Heart right ventricle (tissue), 16 donors: ENCODE data around the gene IQGAP1. TPM values are rescaled to one million over a fixed set of nuclear protein-coding genes. Genes with fewer than 3 reads are reported as not detected.

Experiments
- ATAC-seq, 8 donors: fragments of 200-7000 bp; cut with Tn5 transposase; one replicate each; pipeline ENCODE4 v1.9.1; 2020; ENCODE audit warnings: mild to moderate bottlenecking in 8 of 8, moderate library complexity in 8 of 8, moderate number of reproducible peaks in 1 of 8
- DNase-seq, 2 donors: peaks; one replicate each; pipeline ENCODE4 v3.0.0-alpha.2; 2020
- H3K27ac ChIP-seq, 10 donors: fragments of 200-600 bp; sonication (generic) in 2 of 10; one replicate each; pipeline versions ENCODE4 v1.5.0 to v1.8.0; 2020 to 2022; ENCODE audit warnings: mild to moderate bottlenecking in 3 of 10
- H3K27me3 ChIP-seq, 7 donors: fragments of 200-600 bp; one replicate each; pipeline ENCODE4 v1.8.0; 2021 to 2022; ENCODE audit warnings: mild to moderate bottlenecking in 2 of 7
- H3K36me3 ChIP-seq, 9 donors: fragments of 200-600 bp; sonication (generic) in 1 of 9; one replicate each; pipeline versions ENCODE4 v1.5.0 to v1.8.0; 2020 to 2022; ENCODE audit warnings: mild to moderate bottlenecking in 2 of 9
- H3K4me1 ChIP-seq, 9 donors: fragments of 200-600 bp; sonication (generic) in 1 of 9; one replicate each; pipeline versions ENCODE4 v1.5.0 to v1.8.0; 2020 to 2022; ENCODE audit warnings: mild to moderate bottlenecking in 4 of 9
- H3K4me3 ChIP-seq, 10 donors: fragments of 200-600 bp; sonication (generic) in 2 of 10; one replicate each; pipeline versions ENCODE4 v1.5.0 to v1.8.0; 2020 to 2022; ENCODE audit warnings: mild to moderate bottlenecking in 7 of 10, moderate library complexity in 2 of 10
- H3K9me3 ChIP-seq, 11 donors: fragments of 200-600 bp in 10 of 11; sonication (generic) in 2 of 11; one replicate each; pipeline versions ENCODE4 v1.5.0 to v1.8.0; 2013 to 2022; ENCODE audit warnings: mild to moderate bottlenecking in 2 of 11, control low read depth in 1 of 11, moderate library complexity in 1 of 11
- WGBS, 2 donors: extraction: QIAGEN DNeasy Blood & Tissue Kit; methylation state at CpG; one replicate each; pipeline ENCODE4 v1.1.7; 2013; ENCODE audit warnings: inconsistent platforms in 1 of 2; 5-methylcytosine and 5-hydroxymethylcytosine counted together
- intact Hi-C, 10 donors: fragments of 100-400 bp; cut with DNase I; formaldehyde crosslinking; loops; one replicate each; pipeline versions ENCODE4 v1.11.1 to v1.14.2; 2022
- polyA plus RNA-seq, 2 donors: library from polyadenylated mRNA; stranded (reverse); fragments of 200-250 nt; gene quantifications; one replicate each; pipeline ENCODE4 v1.2.3, GENCODE V29; 2013
- total RNA-seq, 10 donors: library from RNA; stranded (reverse); fragmentation: NEBNext Ultra II Directional in 3 of 10; extraction: Animal tissue kit (Norgen Biotek cat#: 25700) in 3 of 10; gene quantifications; one replicate each; pipeline versions ENCODE4 v1.2.1 to v1.2.4, GENCODE V29; 2021 to 2023
- TF ChIP-seq, protein P1 (sequence below), 9 donors: fragments of 200-600 bp; sonication (generic) in 2 of 9; IDR thresholded peaks; one replicate each; pipeline versions ENCODE4 v1.5.0 to v1.8.0; 2021 to 2022; ENCODE audit warnings: antibody characterized with exemption in 9 of 9, mild to moderate bottlenecking in 5 of 9, moderate library complexity in 1 of 9
- donor health status: Arrhythmogenic right ventricular cardiomyopathy.
- donor health status: ischemic (EF 13 %, LVEDD 7.1; RV severe dilation, severe dysfunction).
- donor health status: healthy with polysubstance abuse.
- donor health status: DM: no; HTN: yes; CAD: no.
- donor health status: DM: no; HTN: no; CAD: no.
- donor health status: ischemic (EF 25% LVEDD 6.9; RV normal size, moderate dysfunction).
- donor health status: ischemic (EF 25% LVEDD 5.7; RV mildly dilated, moderate dysfunction).
- donor health status: healthy.
- donor health status: DM: yes; HTN: yes; CAD: no.
- donor health status: Ischemic cardiomyopathy.
- donor health status: ischemic (EF 35%, LVEDD 5.7; RV mildly dilated, moderate dysfunction).
- donor health status: nonischemic (EF 11% LVEDD 7.7; RV severe dilation, severe dysfunction).
- donor health status: DM: yes; HTN: yes; CAD: no.
- donor health status: PGD.
- donor health status: ischemic (EF 29% LVEDD 5.4; RV normal size, mild dysfunction).
- donor health status: nonischemic (EF 23%, LVEDD 6.1; RV moderate dilation, normal function).

Gene IQGAP1
- total and polyA plus RNA-seq, 12 donors, result 28.6 to 81.7 (median 35.0) TPM

DNA sequence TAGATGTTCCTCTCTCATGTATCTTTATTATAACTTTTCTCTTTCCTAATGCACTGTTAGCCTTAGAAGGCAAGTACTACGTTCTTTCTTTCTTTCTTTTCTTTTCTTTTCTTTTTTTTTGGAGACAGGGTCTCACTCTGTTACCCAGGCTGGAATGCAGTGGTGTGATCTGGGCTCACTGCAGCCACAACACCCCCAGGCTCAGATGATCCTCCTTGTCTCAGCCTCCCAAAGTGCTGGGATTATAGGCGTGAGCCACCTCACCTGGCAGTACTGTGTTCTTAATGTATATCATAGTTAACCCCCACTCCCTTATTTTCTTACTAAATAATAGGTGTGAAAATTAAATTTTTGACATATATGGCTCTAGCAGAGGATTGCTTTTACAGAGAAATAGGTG is 23.1 kb downstream of the IQGAP1 start:
- ATAC-seq (no peak), DNase-seq (no peak)
- WGBS, 2 donors, result 93 to 95% methylated on average over 2 of the region's 2 CpGs
- Histone ChIP-seq H3K4me3 (no peak overlapping the region), H3K4me1 (peaks cover 12 to 87% (median 69%) of the 10 kb centered on the region in 9 donors), H3K36me3 (no peaks in the 10 kb centered on the region), H3K27me3 (no peaks in the 10 kb centered on the region), H3K9me3 (no peaks in the 10 kb centered on the region), H3K27ac (peak overlapping the region in 1 of 10 donors; percentile 4)
- TF ChIP-seq, protein P1, sequence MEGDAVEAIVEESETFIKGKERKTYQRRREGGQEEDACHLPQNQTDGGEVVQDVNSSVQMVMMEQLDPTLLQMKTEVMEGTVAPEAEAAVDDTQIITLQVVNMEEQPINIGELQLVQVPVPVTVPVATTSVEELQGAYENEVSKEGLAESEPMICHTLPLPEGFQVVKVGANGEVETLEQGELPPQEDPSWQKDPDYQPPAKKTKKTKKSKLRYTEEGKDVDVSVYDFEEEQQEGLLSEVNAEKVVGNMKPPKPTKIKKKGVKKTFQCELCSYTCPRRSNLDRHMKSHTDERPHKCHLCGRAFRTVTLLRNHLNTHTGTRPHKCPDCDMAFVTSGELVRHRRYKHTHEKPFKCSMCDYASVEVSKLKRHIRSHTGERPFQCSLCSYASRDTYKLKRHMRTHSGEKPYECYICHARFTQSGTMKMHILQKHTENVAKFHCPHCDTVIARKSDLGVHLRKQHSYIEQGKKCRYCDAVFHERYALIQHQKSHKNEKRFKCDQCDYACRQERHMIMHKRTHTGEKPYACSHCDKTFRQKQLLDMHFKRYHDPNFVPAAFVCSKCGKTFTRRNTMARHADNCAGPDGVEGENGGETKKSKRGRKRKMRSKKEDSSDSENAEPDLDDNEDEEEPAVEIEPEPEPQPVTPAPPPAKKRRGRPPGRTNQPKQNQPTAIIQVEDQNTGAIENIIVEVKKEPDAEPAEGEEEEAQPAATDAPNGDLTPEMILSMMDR (IDR thresholded peaks at IDR 0.05), result no peak
- intact Hi-C loops, result no loop called here

DNA sequence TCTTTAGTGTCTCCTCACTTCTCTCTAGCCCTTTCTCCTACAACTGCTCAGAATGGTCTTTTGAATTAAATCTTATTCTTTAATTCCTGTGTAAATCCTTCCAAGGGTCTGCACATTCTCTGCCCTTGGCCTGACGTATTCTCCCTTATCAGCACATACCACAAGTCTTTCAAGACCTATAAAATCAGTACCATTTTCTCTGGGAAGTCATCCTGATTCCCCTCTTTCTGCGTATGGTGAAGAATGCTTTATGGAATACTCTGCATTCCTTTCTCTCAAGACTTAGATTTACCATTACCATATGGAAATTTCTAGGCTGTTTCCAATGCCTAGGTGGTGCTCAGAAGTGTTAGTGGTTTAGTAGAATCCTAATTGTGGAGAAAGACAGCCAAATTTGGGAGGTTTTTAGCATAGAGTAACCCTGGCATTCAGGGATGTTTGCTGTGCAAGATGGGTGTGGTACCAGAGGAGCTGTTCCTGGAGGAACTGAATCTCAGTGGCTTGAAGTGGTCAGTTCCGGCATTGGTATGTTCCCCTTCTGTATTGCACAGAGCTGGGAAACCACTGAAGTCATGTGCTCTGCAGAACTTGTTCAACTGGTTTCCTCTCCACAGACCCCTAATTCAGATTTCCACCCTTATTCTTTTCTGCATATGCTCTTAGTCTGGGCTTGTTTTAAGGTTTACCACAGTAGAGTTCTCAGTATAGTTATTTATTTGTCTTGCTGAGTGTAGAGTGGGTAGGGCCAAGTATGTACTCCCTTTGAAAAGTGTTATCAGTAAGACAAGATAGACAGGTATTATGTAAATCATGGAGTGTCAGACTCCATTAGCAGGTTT is 24.5 kb downstream of the IQGAP1 start:
- Histone ChIP-seq H3K9me3 (peaks cover 0 to 4% (median 0%) of the 10 kb centered on the region in 11 donors), H3K4me3 (peak overlapping the region in 2 of 10 donors; percentile 3 to 22), H3K27me3 (no peaks in the 10 kb centered on the region), H3K36me3 (no peaks in the 10 kb centered on the region), H3K27ac (peak overlapping the region in 4 of 10 donors; percentile 28 to 77 (median 55)), H3K4me1 (peaks cover 12 to 73% (median 55%) of the 10 kb centered on the region in 9 donors)
- TF ChIP-seq, protein P1 (IDR thresholded peaks at IDR 0.05), result no peak
- DNase-seq (no peak), ATAC-seq (peak; percentile 62 to 91 (median 84))
- WGBS, 2 donors, result 50 to 51% methylated on average over 3 of the region's 3 CpGs
- intact Hi-C loops, result loop anchor here in 1 of 10 donors (2.0 kb wide), 1 partner anchor 14 kb away; no protein-coding TSS in a partner anchor

DNA sequence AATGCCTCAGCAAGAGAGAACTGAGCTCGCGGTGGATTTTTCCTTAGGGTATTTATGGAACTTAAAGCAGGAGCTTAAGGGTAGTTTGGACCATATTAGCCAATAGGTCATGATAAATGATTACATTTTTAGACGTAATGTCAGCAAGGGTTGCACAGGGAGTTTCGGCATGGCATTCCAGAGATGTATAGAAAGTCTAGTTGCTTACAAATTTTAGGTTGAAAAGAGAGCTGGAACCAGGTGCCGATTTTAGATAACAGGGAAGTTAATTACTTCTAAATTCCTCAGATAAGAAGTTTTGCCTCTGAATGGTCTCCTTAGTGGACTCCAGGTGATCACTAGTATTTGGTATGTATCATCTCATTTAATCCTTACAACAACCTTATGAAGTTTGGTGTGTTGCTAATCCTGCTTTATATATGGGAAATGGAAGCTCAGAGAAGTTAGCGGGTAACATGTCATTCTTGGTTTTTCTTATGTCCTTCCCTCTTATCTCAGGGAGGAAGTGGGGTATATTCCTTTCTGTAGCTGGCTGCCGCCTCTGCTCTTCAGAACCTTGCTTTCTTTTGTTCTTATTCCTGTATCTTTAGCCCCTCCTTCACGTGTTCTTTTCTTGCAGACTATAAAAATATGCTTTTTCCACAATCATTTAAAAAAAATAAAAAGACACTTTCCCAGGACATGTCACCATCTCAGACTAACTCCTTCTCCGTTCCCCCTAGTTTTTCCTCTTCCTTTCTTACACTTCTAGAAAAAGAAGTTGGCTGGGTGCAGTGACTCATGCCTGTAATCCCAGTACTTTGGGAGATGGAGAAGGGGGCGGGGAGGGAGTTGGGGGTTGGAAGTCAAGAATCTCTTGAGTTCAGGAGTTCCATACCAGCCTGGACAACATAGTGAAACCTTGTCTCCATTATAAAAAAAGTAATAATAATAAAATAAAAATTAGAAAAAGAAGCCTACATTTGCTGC is 25.7 kb downstream of the IQGAP1 start:
- Histone ChIP-seq H3K27ac (peak overlapping the region in 7 of 10 donors; percentile 13 to 77 (median 35)), H3K36me3 (no peaks in the 10 kb centered on the region), H3K27me3 (no peaks in the 10 kb centered on the region), H3K4me3 (peak overlapping the region in 2 of 10 donors; percentile 3 to 22), H3K4me1 (peaks cover 12 to 72% (median 54%) of the 10 kb centered on the region in 9 donors), H3K9me3 (peaks cover 0 to 5% (median 0%) of the 10 kb centered on the region in 11 donors)
- TF ChIP-seq, protein P1 (IDR thresholded peaks at IDR 0.05), result no peak
- ATAC-seq, result peak in 4 of 8 donors; percentile 23 to 53 (median 42)
- DNase-seq, result no peak
- intact Hi-C loops, result loop anchor here in 1 of 10 donors (2.0 kb wide), 1 partner anchor 13 kb away; no protein-coding TSS in a partner anchor
- 59 to 68% methylated on average over 10 of the region's 10 CpGs for WGBS, 2 donors
